Measurements from ENCODE around the gene ATP11C.
"Not testable (repeated sequence)": the region's sequence is repeated elsewhere in the genome, so short reads cannot be mapped to it uniquely, and the experiment has no call there.

DNA sequence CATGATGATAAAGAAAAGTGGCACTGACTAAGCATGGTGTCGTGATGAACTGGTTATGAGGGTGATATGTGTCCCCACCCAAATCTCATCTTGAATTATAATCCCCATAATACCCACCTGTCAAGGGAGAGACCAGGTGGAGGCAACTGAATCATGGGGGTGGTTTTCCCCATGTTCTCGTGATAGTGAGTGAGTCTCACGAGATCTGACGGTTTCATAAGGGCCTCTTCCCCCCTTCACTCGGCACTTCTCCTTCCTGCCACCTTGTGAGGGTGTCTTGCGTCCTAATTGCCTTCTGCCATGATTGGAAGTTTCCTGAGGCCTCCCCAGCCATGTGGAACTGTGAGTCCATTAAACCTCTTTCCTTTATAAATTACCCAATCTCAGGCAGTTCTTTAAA is 11.7 kb downstream of the ATP11C start:
- TF ChIP-seq, protein P1, sequence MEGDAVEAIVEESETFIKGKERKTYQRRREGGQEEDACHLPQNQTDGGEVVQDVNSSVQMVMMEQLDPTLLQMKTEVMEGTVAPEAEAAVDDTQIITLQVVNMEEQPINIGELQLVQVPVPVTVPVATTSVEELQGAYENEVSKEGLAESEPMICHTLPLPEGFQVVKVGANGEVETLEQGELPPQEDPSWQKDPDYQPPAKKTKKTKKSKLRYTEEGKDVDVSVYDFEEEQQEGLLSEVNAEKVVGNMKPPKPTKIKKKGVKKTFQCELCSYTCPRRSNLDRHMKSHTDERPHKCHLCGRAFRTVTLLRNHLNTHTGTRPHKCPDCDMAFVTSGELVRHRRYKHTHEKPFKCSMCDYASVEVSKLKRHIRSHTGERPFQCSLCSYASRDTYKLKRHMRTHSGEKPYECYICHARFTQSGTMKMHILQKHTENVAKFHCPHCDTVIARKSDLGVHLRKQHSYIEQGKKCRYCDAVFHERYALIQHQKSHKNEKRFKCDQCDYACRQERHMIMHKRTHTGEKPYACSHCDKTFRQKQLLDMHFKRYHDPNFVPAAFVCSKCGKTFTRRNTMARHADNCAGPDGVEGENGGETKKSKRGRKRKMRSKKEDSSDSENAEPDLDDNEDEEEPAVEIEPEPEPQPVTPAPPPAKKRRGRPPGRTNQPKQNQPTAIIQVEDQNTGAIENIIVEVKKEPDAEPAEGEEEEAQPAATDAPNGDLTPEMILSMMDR (IDR thresholded peaks at IDR 0.05) = not testable (repeated sequence)
- not testable (repeated sequence) for TF ChIP-seq POLR2A, POLR2AphosphoS5, EP300 (IDR thresholded peaks at IDR 0.05)

All from sigmoid colon (tissue), 4 donors.